Mucosa of descending colon (tissue), 3 donors: ENCODE results near the gene PHLDA3. TPM values are rescaled to one million over a fixed set of nuclear protein-coding genes. Genes with fewer than 3 reads are reported as not detected.
A peak's percentile ranks its signal among the peaks of the same experiment; 100 is the strongest.

ENCODE experiments used
- ATAC-seq: fragments of 200-7000 bp; cut with Tn5 transposase; one replicate; pipeline ENCODE4 v1.9.1; 2020; ENCODE audit warnings: mild to moderate bottlenecking, moderate library complexity
- DNase-seq, 3 donors: peaks; one replicate each; pipeline ENCODE4 v3.0.0-alpha.2; 2020
- H3K36me3 ChIP-seq: fragments of 200-600 bp; one replicate; pipeline ENCODE4 v1.8.0; 2021; ENCODE audit warnings: low read depth, mild to moderate bottlenecking
- H3K4me1 ChIP-seq: fragments of 200-600 bp; one replicate; pipeline ENCODE4 v1.8.0; 2021; ENCODE audit warnings: low read depth, mild to moderate bottlenecking
- H3K4me3 ChIP-seq: fragments of 200-600 bp; one replicate; pipeline ENCODE4 v1.8.0; 2021; ENCODE audit warnings: mild to moderate bottlenecking
- H3K9me3 ChIP-seq: fragments of 200-600 bp; one replicate; pipeline ENCODE4 v1.8.0; 2021; ENCODE audit warnings: mild to moderate bottlenecking
- CTCF ChIP-seq: fragments of 200-600 bp; IDR thresholded peaks from one replicate; pipeline ENCODE4 v1.8.0; 2022; ENCODE audit warnings: antibody characterized with exemption, mild to moderate bottlenecking
- intact Hi-C, 2 donors: fragments of 100-400 bp; cut with DNase I in 1 of 2; cut with micrococcal nuclease in 1 of 2; formaldehyde crosslinking; loops; one replicate each; pipeline versions ENCODE4 v1.11.0 to v1.11.1; 2022; cut with DNase I, micrococcal nuclease
- total RNA-seq, 3 donors: library from RNA; stranded (reverse); fragmentation: NEBNext Ultra II Directional in 2 of 3; extraction: Animal tissue kit (Norgen Biotek cat#: 25700) in 2 of 3; gene quantifications; one replicate each; pipeline versions ENCODE4 v1.2.1 to v1.2.4, GENCODE V29; 2021 to 2023
- donor health status: DM: no; HTN: no; CAD: no; lungs with moderate emphysema.
- donor health status: DM: no; HTN: no; CAD: no.
- donor health status: DM: no; HTN: yes; CAD: no.

Gene PHLDA3
- total RNA-seq, 3 donors from 2014 or later, result 8.5 to 106 (median 12.4) TPM

DNA sequence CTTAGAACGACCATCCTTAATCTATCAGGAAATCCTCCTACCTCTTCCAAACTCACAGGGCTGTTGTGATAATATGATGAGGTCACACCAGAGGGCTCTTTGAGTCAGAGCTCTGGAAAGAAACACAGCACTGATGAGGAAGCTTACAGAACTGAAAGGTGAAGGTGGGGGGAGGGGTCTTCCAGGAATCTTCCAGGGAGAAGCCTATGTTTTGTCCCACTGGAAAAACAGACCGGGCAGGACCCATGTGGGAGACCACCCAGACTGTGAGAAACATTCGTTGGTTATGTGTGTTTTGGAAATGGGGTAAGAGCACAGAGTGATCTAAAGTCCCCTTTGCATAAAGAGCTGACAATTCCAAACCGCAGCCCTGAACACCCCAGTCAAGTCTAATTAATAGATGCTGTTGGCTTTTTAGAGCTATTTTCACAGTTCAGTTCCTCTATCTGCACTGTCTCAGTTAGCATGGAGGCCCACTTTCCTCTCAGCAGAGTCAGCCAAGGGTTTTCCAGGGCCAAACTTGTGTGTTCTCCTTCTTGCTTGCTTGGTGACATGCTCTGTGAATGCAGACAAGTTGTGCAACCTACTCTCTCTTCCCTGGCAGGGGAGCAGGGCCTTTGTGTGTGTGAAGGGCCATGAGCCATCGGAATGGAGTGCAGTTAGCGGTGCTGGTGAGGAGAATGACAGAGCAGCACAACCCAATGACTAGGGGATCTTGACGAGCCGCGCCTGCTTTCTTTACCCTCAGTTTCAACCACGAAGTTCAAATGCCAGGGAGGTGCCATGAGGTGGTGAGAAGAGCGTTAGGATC, 12.3 kb downstream of the PHLDA3 start:
- H3K9me3 ChIP-seq, result no peaks in the 10 kb centered on the region
- no peak overlapping the region for H3K4me3 ChIP-seq
- no peak for TF ChIP-seq CTCF
- intact Hi-C loops, result no loop called here
- ATAC-seq (peak; percentile 55), DNase-seq (peak in 1 of 3 donors; percentile 35)
- H3K4me1 ChIP-seq, result no peaks in the 10 kb centered on the region
- no peaks in the 10 kb centered on the region for H3K36me3 ChIP-seq

DNA sequence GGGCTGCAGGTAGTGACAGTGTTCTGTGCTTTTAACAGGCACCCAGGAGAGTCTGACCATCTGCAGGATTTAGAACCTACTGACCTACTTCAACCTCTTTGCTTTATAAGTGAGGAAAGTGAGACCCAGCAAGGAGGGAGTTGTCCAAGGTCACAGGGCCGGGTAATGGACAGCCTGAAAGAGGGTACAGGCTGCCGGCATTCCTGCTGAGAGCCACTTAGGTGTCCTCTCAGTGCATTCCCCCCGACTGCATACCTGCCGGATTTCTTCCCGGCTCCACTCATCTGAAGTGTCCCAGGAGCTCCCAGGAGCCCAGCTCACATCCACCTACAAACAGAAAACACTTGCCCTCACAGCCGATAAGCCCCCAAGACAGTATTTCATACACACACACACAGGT, 13.9 kb downstream of the PHLDA3 start:
- intact Hi-C loops, result no loop called here

DNA sequence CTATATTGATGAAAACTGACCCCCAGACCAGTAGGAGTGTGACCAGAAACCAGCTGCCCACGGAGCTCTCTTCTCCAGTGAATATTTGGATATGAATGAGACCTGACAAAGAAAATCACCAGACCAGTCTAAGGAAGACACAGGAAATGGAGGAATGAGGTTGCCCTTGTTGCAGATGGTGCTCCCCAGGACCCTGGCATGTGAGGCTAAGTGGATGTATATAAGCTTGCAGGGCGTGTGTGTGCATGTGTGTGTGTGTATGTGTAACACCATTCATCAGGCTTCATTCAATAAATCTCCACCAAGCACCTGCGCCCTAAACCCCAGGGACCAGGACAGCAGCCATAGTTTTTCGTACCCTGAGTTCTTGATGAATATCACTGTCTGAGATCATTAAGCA, 14.4 kb downstream of the PHLDA3 start:
- DNase-seq (no peak), ATAC-seq (no peak)
- no peak for TF ChIP-seq CTCF
- Histone ChIP-seq H3K4me1 (no peaks in the 10 kb centered on the region), H3K36me3 (no peaks in the 10 kb centered on the region), H3K9me3 (no peaks in the 10 kb centered on the region), H3K4me3 (no peak overlapping the region)
- intact Hi-C loops, result no loop called here

More for the DNA sequence above, 13.9 kb downstream of the PHLDA3 start:
- no peak for TF ChIP-seq CTCF
- ATAC-seq (no peak), DNase-seq (no peak)
- H3K36me3 ChIP-seq, result no peaks in the 10 kb centered on the region
- no peak overlapping the region for H3K4me3 ChIP-seq
- H3K4me1 ChIP-seq, result no peaks in the 10 kb centered on the region
- H3K9me3 ChIP-seq, result no peaks in the 10 kb centered on the region

DNA sequence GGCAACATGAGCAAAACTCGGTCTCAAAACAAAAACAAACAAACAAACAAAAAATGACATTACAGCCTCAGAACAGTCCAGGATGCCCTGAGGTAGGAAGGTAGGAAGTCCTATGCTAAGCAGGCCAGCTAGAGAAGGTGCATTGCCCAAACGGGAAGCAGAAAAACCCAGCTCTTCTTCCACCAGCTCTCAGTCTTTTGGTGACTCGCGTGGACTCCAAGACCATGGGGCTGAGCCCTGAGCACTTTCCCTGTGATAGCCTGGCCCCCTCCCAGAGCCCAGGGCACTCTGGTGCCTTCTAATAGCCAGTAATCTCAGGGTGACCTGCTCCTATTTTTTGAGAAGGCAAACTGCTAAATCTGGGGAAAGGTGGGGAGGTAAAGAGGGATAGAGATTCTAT, 16.1 kb downstream of the PHLDA3 start:
- no peak for DNase-seq
- no peaks in the 10 kb centered on the region for H3K36me3 ChIP-seq
- no peak for ATAC-seq
- H3K4me1 ChIP-seq, result no peaks in the 10 kb centered on the region
- no peak for TF ChIP-seq CTCF
- H3K4me3 ChIP-seq, result no peak overlapping the region
- no peaks in the 10 kb centered on the region for H3K9me3 ChIP-seq
- intact Hi-C loops, result no loop called here

DNA sequence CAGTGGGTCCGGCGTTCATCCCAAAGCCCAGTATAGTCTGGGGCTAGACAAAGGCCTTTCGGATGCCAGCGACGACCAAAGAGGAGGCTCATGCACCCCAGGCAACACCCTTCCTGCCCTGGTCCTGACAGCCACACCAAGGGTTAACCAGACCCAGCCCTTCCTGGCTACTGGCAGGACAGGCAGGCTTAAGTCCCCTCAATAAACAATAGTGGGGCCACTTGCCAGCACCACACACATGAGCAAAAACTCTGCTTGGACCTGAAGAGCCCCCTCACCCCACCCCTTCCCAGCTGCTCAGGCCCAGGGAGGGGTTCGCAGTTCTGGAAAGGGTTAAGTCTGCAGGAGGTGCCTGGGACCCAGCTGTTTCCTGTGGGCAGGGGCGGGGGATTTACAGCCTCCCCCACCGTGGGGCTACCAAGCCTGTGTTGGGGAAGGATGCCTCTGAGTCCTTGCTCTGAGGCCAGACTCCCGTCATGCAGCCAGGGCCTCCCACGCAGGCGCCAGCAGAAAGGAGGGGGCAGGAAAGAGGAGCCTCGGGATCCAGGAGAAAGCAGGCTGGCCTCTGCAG, 18.2 kb downstream of the PHLDA3 start:
- peak; percentile 35 for ATAC-seq
- H3K9me3 ChIP-seq, result no peaks in the 10 kb centered on the region
- TF ChIP-seq CTCF, result no peak
- intact Hi-C loops, result no loop called here
- no peaks in the 10 kb centered on the region for H3K36me3 ChIP-seq
- H3K4me3 ChIP-seq, result no peak overlapping the region
- peak; percentile 35 to 69 (median 55) for DNase-seq
- H3K4me1 ChIP-seq, result no peaks in the 10 kb centered on the region
